ENCODE data around the gene ABCA2.

Gene ABCA2

GRCh38 chr9:136982232-136983051 lies 45.6 kb downstream of the ABCA2 start, which contains the start of gene LCNL1:
Gene LCNL1 (plus strand): TSS chr9:136982993. CDS start chr9:136983587, 594 bp downstream.
- no peaks in the 10 kb centered on the region for H3K4me1 Mint-ChIP-seq
- H3K9me3 Mint-ChIP-seq = no peaks in the 10 kb centered on the region
- no peak within 1 kb of the TSS for H3K4me3 Mint-ChIP-seq
- H3K36me3 Mint-ChIP-seq = no peaks in the 10 kb centered on the region
- H3K27ac Mint-ChIP-seq = no peak within 1 kb of the TSS
- peaks cover 67% of the 10 kb centered on the region for H3K27me3 Mint-ChIP-seq
- ATAC-seq = no peak

- H3K27me3 Mint-ChIP-seq = peaks cover 67% of the 10 kb centered on the region
- H3K4me1 Mint-ChIP-seq = no peaks in the 10 kb centered on the region
- no peak overlapping the region for H3K27ac Mint-ChIP-seq
- no peaks in the 10 kb centered on the region for H3K9me3 Mint-ChIP-seq
- H3K4me3 Mint-ChIP-seq = no peak overlapping the region
- H3K36me3 Mint-ChIP-seq = no peaks in the 10 kb centered on the region
- ATAC-seq = no peak
These were observed 46.3 kb downstream of the ABCA2 start for GRCh38 chr9:136981588-136982231.

- H3K4me3 Mint-ChIP-seq = no peak overlapping the region
- H3K36me3 Mint-ChIP-seq = no peaks in the 10 kb centered on the region
- ATAC-seq = no peak
- no peak overlapping the region for H3K27ac Mint-ChIP-seq
- peaks cover 71% of the 10 kb centered on the region for H3K27me3 Mint-ChIP-seq
- H3K4me1 Mint-ChIP-seq = no peaks in the 10 kb centered on the region
- H3K9me3 Mint-ChIP-seq = no peaks in the 10 kb centered on the region
These were observed 47.2 kb downstream of the ABCA2 start for GRCh38 chr9:136980669-136981478.

DNA sequence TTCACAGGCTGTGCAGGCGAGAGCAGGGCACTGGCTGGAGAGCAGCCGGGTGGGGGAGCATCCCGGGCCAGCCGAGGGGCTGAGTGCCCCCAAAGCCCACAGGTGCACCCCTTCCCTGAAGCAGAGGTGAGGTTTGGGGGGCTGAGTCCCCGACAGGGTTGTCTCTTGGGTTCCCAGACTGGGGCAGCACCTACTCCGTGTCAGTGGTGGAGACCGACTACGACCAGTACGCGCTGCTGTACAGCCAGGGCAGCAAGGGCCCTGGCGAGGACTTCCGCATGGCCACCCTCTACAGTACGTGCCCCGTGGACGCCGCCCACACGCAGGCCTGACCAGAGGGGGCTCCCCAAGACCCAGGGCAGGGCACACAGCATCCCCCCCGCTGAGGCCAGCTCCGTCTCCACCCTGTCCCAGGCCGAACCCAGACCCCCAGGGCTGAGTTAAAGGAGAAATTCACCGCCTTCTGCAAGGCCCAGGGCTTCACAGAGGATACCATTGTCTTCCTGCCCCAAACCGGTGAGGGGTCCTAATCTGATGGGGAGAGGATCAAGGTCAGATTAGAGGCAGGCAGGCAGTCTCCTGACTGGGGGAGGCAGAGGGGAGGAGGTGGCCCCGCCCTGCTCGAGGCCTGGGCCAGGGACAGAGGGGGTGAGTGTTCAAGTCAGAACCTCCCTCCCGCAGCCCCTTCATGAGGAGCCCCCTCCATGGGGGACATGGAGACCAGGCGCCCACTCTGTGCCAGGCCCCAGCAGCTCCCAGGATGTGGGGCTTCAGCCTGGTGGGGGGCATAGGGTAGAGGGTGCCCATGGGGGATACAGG lies 48.1 kb downstream of the ABCA2 start:
- H3K4me3 Mint-ChIP-seq = no peak overlapping the region
- H3K27me3 Mint-ChIP-seq = peaks cover 79% of the 10 kb centered on the region
- H3K36me3 Mint-ChIP-seq = no peaks in the 10 kb centered on the region
- no peak overlapping the region for H3K27ac Mint-ChIP-seq
- ATAC-seq = no peak
- H3K9me3 Mint-ChIP-seq = no peaks in the 10 kb centered on the region
- H3K4me1 Mint-ChIP-seq = no peaks in the 10 kb centered on the region

DNA sequence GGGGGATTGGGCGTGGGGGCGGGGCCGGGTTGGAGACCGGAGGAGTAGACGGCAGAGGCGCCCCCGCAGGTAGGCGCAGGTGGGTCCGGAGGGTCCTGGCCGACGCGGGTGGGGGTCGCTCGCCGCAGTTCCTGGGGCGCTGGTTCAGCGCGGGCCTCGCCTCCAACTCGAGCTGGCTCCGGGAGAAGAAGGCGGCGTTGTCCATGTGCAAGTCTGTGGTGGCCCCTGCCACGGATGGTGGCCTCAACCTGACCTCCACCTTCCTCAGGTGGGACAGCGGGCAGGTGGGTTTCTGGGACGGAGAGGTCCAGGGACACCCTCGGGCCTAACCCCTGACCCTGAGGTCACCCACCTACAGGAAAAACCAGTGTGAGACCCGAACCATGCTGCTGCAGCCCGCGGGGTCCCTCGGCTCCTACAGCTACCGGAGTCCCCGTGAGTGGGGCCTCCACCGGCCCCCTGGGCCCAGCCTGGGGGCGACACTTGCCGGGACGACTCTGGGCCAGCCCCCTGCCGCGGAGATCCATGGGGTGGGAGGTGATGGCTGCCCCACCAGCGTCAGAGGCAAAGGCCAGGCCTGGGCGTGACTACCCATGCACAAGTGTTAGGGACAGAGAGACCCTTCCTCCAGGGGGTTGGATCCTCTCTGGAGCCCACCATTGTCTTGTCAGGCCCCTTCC lies 49.0 kb downstream of the ABCA2 start:
- H3K27ac Mint-ChIP-seq = no peak overlapping the region
- peaks cover 70% of the 10 kb centered on the region for H3K27me3 Mint-ChIP-seq
- no peak overlapping the region for H3K4me3 Mint-ChIP-seq
- no peak for ATAC-seq
- H3K4me1 Mint-ChIP-seq = no peaks in the 10 kb centered on the region
- H3K36me3 Mint-ChIP-seq = no peaks in the 10 kb centered on the region
- no peaks in the 10 kb centered on the region for H3K9me3 Mint-ChIP-seq

GRCh38 chr9:136978073-136978864 lies 49.8 kb downstream of the ABCA2 start:
- no peaks in the 10 kb centered on the region for H3K9me3 Mint-ChIP-seq
- peaks cover 63% of the 10 kb centered on the region for H3K27me3 Mint-ChIP-seq
- ATAC-seq = no peak
- H3K36me3 Mint-ChIP-seq = no peaks in the 10 kb centered on the region
- no peak overlapping the region for H3K27ac Mint-ChIP-seq
- no peak overlapping the region for H3K4me3 Mint-ChIP-seq
- no peaks in the 10 kb centered on the region for H3K4me1 Mint-ChIP-seq

DNA sequence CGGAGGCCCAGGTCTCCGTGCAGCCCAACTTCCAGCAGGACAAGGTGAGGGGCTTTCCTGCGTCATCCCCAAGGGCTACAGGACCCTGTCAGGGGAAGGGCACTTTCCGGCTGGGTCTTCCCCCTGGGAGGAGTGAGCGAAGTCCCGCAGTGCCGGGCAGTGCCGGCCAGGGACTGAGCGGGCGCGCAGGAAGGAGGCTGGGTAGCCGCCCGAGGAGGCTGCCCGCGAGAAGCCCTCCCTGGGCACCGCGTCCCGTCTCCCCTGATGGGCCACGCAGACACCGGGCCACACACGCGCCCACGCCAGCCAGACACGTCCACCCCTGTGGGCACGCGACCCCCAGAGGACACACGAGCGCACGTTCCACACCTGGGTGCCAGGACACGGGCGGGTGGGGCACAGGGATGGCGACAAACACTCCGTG lies 50.4 kb downstream of the ABCA2 start:
- Mint-ChIP-seq H3K27ac (no peak overlapping the region), H3K27me3 (peaks cover 63% of the 10 kb centered on the region), H3K4me3 (no peak overlapping the region), H3K36me3 (no peaks in the 10 kb centered on the region), H3K4me1 (no peaks in the 10 kb centered on the region), H3K9me3 (no peaks in the 10 kb centered on the region)
- no peak for ATAC-seq

DNA sequence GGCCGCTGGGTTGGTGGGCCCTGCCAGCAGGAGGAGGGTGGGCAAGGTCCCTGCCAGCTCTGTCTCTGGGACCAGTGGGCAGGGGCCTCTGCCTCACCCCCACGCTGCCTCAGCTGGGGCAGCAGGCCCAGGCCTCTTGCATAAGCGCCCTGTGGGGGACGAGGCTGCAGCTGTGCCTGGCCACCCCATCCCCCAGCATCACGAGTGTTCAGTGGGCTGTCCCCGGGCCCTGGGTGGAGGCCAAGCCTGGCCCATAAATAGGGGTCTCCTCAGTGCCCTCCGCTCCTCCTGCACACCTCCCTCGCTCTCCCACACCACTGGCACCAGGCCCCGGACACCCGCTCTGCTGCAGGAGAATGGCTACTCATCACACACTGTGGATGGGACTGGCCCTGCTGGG lies 50.8 kb downstream of the ABCA2 start, which contains the start of gene PTGDS:
PTGDS (plus strand) TSS at position 282 of the 400 bp plus-strand sequence; CDS start at position 357, 75 bp downstream.
- Mint-ChIP-seq H3K9me3 (no peaks in the 10 kb centered on the region), H3K4me3 (no peak within 1 kb of the TSS), H3K4me1 (no peaks in the 10 kb centered on the region), H3K36me3 (no peaks in the 10 kb centered on the region), H3K27me3 (peaks cover 62% of the 10 kb centered on the region), H3K27ac (no peak within 1 kb of the TSS)
- no peak for ATAC-seq

- ATAC-seq = no peak
- Mint-ChIP-seq H3K27ac (no peak overlapping the region), H3K36me3 (no peaks in the 10 kb centered on the region), H3K4me1 (no peaks in the 10 kb centered on the region), H3K27me3 (peaks cover 55% of the 10 kb centered on the region), H3K9me3 (no peaks in the 10 kb centered on the region), H3K4me3 (no peak overlapping the region)
These were observed 52.4 kb downstream of the ABCA2 start for GRCh38 chr9:136975644-136976043.

DNA sequence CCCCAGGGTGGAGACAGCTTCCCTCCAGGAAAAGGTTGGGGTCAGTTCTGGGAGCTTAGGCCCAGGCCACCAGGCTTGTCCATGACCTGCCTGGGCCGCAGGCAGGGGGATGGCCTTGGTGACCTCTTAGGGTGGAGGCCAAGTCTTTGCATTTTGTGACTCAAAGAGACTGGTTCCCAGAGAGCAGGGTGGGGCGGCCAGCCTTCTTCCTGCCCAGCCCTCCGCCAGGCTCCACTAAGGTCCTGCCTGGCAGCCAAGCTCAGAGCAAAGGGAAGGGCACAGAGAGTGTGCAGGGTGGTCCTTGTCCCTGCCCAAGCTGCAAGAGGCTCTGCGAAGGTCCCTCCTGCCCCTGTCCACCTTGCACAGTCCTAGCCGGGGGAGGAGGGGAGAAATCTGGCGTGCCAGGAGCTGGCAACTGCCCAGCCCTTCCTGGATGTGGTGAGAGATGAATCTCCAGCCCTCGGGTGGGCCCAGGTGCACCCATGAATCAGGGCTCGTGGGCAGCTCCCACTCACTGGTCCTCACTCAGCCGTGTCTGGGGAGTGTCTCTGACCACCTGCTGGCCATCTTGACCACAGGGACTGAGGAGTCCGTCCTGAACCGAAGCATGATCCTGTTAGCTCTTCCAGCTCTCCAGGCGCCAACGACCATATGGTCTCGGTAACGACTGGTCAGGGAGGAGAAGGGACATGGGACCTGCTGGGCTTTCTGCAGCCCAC lies 53.1 kb downstream of the ABCA2 start:
- Mint-ChIP-seq H3K4me1 (no peaks in the 10 kb centered on the region), H3K27me3 (peaks cover 55% of the 10 kb centered on the region), H3K9me3 (no peaks in the 10 kb centered on the region), H3K4me3 (no peak overlapping the region), H3K36me3 (no peaks in the 10 kb centered on the region), H3K27ac (no peak overlapping the region)
- ATAC-seq = no peak

DNA sequence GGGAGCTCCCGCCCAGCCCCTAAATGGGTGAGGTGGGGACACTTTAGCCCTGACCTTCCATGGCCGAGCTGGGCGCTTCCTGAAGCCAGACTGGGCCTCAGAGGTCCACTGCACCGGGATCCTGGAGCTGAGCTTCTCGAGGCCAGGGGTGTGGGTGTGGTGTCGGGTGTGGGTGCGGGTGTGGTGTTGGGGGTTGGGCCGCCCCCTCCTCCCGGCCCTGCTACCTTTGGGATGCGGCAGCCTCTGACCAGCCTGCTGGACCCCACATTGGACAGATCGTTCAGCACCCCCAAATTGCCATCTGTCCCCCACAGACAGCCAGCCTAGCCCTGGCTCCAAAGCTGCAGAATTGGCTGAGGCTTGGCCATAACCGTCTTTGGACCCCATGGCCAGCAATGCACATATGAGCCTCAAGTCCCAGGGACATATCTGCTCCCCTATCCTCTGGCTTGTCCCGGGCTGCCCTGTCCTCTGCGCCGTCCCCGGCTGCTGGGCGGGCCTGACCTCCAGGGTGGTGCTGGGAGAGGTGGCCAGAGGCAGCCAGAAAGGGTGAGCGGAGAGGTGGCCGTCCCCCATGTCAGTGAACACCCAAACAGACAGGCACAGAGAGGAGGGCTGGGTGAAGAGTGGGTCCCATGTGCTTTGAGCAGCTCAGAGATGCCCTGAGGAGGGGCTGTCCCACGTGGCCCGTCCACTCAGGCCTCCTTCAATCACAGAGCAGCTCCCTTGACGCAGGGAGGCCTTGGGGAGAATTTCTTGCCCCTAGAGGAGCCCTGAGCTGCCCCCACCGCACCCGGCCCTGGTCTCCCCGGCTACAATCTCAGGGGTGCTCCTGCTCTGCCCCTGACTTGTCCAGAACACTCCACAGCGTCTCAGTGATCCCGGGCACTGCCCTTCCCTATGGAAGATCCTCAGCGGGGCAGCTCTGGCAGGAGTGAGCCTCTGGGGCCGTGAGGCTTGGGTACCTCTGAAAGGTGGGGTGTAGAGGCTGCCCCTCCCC lies 54.1 kb downstream of the ABCA2 start:
- Mint-ChIP-seq H3K4me3 (no peak overlapping the region), H3K9me3 (no peaks in the 10 kb centered on the region), H3K36me3 (no peaks in the 10 kb centered on the region)

DNA sequence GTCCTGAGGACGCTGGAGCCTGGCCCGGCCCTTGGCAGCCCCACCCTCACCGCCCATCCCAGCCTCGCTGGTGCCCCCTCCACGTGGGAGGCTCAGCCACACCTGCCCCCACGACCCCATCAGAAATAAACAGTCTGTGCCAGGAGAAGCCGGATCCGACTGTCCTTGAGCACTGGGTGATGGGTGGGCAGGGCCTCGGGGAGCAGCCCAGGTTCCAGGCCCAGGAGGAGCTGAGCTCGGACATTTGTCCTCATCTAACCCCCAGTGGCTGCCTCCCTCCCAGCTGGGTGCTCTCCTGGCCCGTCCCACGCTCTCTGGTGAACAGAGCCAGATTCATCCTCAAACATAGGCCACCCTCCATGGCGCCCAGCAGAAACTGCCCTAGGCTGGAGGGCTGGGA lies 55.3 kb downstream of the ABCA2 start:
- ATAC-seq = no peak
- Mint-ChIP-seq H3K36me3 (no peaks in the 10 kb centered on the region), H3K27me3 (peaks cover 72% of the 10 kb centered on the region), H3K4me3 (no peak overlapping the region), H3K27ac (no peak overlapping the region), H3K4me1 (no peaks in the 10 kb centered on the region), H3K9me3 (no peaks in the 10 kb centered on the region)

More for the DNA sequence above, 54.1 kb downstream of the ABCA2 start:
- no peaks in the 10 kb centered on the region for H3K4me1 Mint-ChIP-seq
- ATAC-seq = no peak
- peaks cover 62% of the 10 kb centered on the region for H3K27me3 Mint-ChIP-seq
- no peak overlapping the region for H3K27ac Mint-ChIP-seq
